Colonic mucosa (tissue), 4 donors: ENCODE measurements around the gene SLC35F1. TPM values are rescaled to one million over a fixed set of nuclear protein-coding genes. Genes with fewer than 3 reads are reported as not detected.

ENCODE experiments used
- DNase-seq: peaks from one replicate; pipeline ENCODE4 v3.0.0-alpha.2; 2020
- H3K27ac ChIP-seq: fragments of 200-600 bp; one replicate; pipeline ENCODE4 v1.8.0; 2021
- H3K27me3 ChIP-seq: fragments of 200-600 bp; one replicate; pipeline ENCODE4 v1.8.0; 2021
- H3K36me3 ChIP-seq: fragments of 200-600 bp; one replicate; pipeline ENCODE4 v1.8.0; 2021
- H3K4me1 ChIP-seq: fragments of 200-600 bp; one replicate; pipeline ENCODE4 v1.8.0; 2021; ENCODE audit warnings: mild to moderate bottlenecking
- H3K4me3 ChIP-seq: fragments of 200-600 bp; one replicate; pipeline ENCODE4 v1.8.0; 2021
- H3K9ac ChIP-seq, 2 donors: one replicate each; pipeline ENCODE4 v1.7.0; 2013; ENCODE audit warnings: control low read depth in 2 of 2, low read depth in 2 of 2, low read length in 2 of 2
- H3K9me3 ChIP-seq: fragments of 200-600 bp; one replicate; pipeline ENCODE4 v1.8.0; 2021
- intact Hi-C: fragments of 100-400 bp; cut with DNase I; formaldehyde crosslinking; loops from one replicate; pipeline ENCODE4 v1.14.1; 2022
- total RNA-seq, 2 donors: library from RNA; stranded (reverse); fragmentation: NEBNext Ultra II Directional in 1 of 2; extraction: Animal tissue kit (Norgen Biotek cat#: 25700) in 1 of 2; gene quantifications; one replicate each; pipeline ENCODE4 v1.2.1, GENCODE V29; 2021
- TF ChIP-seq, protein P1 (sequence below): fragments of 200-600 bp; IDR thresholded peaks from one replicate; pipeline ENCODE4 v1.8.0; 2022; ENCODE audit warnings: antibody characterized with exemption, mild to moderate bottlenecking
- donor health status: healthy.
- donor health status: DM: no; HTN: no; CAD: no.
- donor health status: DM: no; HTN: no; CAD: no.

The SLC35F1 gene
- total RNA-seq, 2 donors from 2014 or later, result 0.25 to 1.1 TPM

DNA sequence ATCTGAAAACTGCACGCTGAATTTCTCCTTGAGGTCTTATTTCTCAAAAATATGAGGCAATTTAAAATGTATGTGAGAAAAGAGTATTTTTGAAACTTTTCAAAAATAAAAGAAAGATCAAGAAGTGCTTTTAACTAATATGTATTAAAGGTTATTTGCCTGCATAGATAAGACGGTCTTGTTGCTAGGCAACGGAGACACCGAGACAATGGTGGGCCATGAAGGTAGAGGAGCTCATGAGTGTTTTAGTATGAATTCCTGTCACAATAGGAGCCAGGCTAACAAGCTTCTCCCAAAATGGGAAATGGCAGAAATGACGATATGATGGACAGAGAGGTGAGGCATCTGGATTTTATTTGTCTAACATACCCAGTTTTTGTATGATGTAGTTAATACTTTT, 308.2 kb downstream of the SLC35F1 start:
- DNase-seq, result no peak
- TF ChIP-seq, protein P1, sequence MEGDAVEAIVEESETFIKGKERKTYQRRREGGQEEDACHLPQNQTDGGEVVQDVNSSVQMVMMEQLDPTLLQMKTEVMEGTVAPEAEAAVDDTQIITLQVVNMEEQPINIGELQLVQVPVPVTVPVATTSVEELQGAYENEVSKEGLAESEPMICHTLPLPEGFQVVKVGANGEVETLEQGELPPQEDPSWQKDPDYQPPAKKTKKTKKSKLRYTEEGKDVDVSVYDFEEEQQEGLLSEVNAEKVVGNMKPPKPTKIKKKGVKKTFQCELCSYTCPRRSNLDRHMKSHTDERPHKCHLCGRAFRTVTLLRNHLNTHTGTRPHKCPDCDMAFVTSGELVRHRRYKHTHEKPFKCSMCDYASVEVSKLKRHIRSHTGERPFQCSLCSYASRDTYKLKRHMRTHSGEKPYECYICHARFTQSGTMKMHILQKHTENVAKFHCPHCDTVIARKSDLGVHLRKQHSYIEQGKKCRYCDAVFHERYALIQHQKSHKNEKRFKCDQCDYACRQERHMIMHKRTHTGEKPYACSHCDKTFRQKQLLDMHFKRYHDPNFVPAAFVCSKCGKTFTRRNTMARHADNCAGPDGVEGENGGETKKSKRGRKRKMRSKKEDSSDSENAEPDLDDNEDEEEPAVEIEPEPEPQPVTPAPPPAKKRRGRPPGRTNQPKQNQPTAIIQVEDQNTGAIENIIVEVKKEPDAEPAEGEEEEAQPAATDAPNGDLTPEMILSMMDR, result no peak
- no peak overlapping the region for H3K9ac ChIP-seq
- no peak overlapping the region for H3K27ac ChIP-seq
- intact Hi-C loops, result no loop called here
- H3K4me3 ChIP-seq, result no peak overlapping the region
- no peaks in the 10 kb centered on the region for H3K9me3 ChIP-seq
- no peaks in the 10 kb centered on the region for H3K27me3 ChIP-seq
- no peaks in the 10 kb centered on the region for H3K4me1 ChIP-seq
- H3K36me3 ChIP-seq, result no peaks in the 10 kb centered on the region

DNA sequence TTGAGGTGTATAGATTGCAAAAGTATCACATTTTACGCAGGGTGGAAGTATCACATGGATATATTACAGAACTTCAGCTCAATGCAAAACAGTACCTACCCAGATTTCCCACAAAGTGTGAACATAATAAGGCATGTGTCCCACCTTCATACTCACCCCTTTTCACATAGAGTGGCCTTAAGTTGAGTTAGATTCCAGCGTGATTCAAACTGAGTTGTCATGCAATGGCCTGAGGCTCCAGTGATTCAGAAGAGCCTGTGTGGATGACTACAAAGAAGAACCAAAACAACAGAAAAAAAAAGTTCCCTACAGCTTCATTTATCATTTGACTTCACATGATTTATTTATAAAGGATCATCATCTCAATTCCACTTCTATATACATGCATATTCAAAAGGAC, 309.7 kb downstream of the SLC35F1 start:
- intact Hi-C loops, result no loop called here
- Histone ChIP-seq H3K36me3 (no peaks in the 10 kb centered on the region), H3K27me3 (no peaks in the 10 kb centered on the region), H3K9me3 (no peaks in the 10 kb centered on the region), H3K4me1 (no peaks in the 10 kb centered on the region), H3K4me3 (no peak overlapping the region), H3K27ac (no peak overlapping the region), H3K9ac (no peak overlapping the region)
- no peak for DNase-seq
- TF ChIP-seq, protein P1, result no peak

DNA sequence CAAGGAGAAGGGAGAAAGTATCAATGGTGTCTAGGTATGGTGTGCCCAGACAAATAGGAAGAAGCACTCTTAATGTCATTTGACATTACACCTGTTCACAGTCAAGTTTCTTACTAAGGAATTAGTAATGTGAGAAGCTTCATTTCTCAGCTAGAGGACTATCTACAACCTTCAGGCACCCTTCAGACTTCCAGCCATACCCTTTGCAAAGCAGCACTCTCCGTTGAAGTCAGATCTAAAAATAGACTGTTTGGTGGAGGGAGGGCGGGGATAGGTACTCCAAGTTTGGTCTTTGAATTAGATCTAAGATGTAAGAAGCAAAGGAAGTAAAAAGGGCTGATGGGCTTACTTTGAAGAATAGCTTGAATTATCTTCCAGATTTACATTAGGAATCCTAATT, 311.1 kb downstream of the SLC35F1 start:
- no peaks in the 10 kb centered on the region for H3K36me3 ChIP-seq

DNA sequence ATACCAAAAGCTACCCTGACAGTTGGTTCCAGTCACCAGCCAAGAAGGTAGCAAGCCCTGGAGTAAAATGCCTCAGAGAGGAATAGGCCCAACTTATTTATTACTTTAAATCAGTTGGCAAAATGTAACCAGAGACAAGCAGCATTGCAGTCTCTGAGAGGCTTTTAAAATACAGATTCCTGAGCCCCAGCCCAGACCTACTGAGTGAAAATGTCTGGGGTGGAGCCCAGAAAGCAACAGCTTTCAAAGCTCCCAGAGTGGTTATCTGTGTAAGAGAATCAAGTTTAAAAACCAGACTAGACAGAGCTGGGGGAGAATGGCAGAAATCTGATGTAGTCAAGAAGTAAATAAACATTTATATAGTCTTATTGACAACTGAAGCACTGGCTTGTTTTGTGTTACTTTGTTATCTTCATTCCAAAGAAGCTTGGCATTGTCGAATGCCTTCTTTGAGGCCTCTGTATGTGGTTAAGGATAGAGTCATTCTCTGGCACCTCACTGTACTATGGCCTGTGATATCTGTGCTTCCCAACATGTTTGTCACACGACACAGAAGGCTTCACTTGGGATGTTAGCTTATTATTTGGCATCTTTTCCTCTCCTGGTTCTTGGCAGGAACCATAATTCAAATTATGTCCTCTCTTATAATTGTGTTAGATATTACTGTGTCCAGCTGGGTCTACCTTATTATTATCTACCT, 313.5 kb downstream of the SLC35F1 start:
- Histone ChIP-seq H3K36me3 (no peaks in the 10 kb centered on the region), H3K9me3 (no peaks in the 10 kb centered on the region), H3K4me1 (no peaks in the 10 kb centered on the region), H3K27me3 (no peaks in the 10 kb centered on the region), H3K4me3 (no peak overlapping the region), H3K9ac (no peak overlapping the region), H3K27ac (no peak overlapping the region)
- intact Hi-C loops, result no loop called here
- TF ChIP-seq, protein P1, result no peak
- no peak for DNase-seq

More for the DNA sequence above, 311.1 kb downstream of the SLC35F1 start:
- no peaks in the 10 kb centered on the region for H3K4me1 ChIP-seq
- intact Hi-C loops, result no loop called here
- TF ChIP-seq, protein P1, result no peak
- DNase-seq, result no peak
- no peak overlapping the region for H3K9ac ChIP-seq
- no peaks in the 10 kb centered on the region for H3K9me3 ChIP-seq
- no peak overlapping the region for H3K4me3 ChIP-seq
- H3K27me3 ChIP-seq, result no peaks in the 10 kb centered on the region
- no peak overlapping the region for H3K27ac ChIP-seq

GRCh38 chr6:118223316-118223715, 316.3 kb downstream of the SLC35F1 start:
- H3K27ac ChIP-seq, result no peak overlapping the region
- no peaks in the 10 kb centered on the region for H3K9me3 ChIP-seq
- intact Hi-C loops, result no loop called here
- TF ChIP-seq, protein P1, result no peak
- no peaks in the 10 kb centered on the region for H3K36me3 ChIP-seq
- no peaks in the 10 kb centered on the region for H3K4me1 ChIP-seq
- DNase-seq, result no peak
- H3K4me3 ChIP-seq, result no peak overlapping the region
- no peak overlapping the region for H3K9ac ChIP-seq
- no peaks in the 10 kb centered on the region for H3K27me3 ChIP-seq
